Adrenal gland (tissue), 12 donors: ENCODE results near the gene IQCM. TPM values are rescaled to one million over a fixed set of nuclear protein-coding genes. Genes with fewer than 3 reads are reported as not detected.

Experiments
- DNase-seq, 7 donors: peaks; one replicate each; pipeline ENCODE4 v3.0.0-alpha.2; 2019 to 2020
- H3K27ac ChIP-seq, 5 donors: fragments of 200-600 bp; sonication (generic) in 4 of 5; 1 replicate in 3 of 5; 2 replicates in 2 of 5; pipeline versions ENCODE4 v1.5.1 to v1.8.0; 2016 to 2020; ENCODE audit warnings: mild to moderate bottlenecking in 1 of 5
- H3K27me3 ChIP-seq: fragments of 200-600 bp; 2 replicates; pipeline ENCODE4 v1.8.0; 2021
- H3K36me3 ChIP-seq, 2 donors: fragments of 200-600 bp; replicated peaks in 1 of 2; 1 replicate in 1 of 2; 2 replicates in 1 of 2; pipeline versions ENCODE4 v1.5.1 to v1.8.0; 2018 to 2022
- H3K4me1 ChIP-seq, 2 donors: fragments of 200-600 bp; replicated peaks in 1 of 2; 1 replicate in 1 of 2; 2 replicates in 1 of 2; pipeline versions ENCODE4 v1.5.1 to v1.8.0; 2018 to 2021
- H3K4me3 ChIP-seq, 4 donors: fragments of 200-600 bp; sonication (generic) in 3 of 4; one replicate each; pipeline ENCODE4 v1.5.1; 2016 to 2018
- H3K9me3 ChIP-seq, 3 donors: fragments of 200-600 bp; sonication (generic) in 1 of 3; replicated peaks in 1 of 3; 1 replicate in 2 of 3; 2 replicates in 1 of 3; pipeline versions ENCODE4 v1.5.1 to v1.8.0; 2016 to 2021
- CTCF ChIP-seq, 6 experiments: fragments of 450-650 bp in 4 of 6; fragments of 200-600 bp in 2 of 6; sonication (generic) in 1 of 6; IDR thresholded peaks; 1 replicate in 5 of 6; 2 replicates in 1 of 6; pipeline versions ENCODE4 v1.5.1 to v1.8.0; 2016 to 2021; ENCODE audit warnings: antibody characterized with exemption in 6 of 6, mild to moderate bottlenecking in 2 of 6, moderate library complexity in 1 of 6
- POLR2A ChIP-seq, 2 donors: fragments of 450-650 bp; IDR thresholded peaks; one replicate each; pipeline ENCODE4 v1.6.1; 2017; ENCODE audit warnings: antibody characterized with exemption in 2 of 2, mild to moderate bottlenecking in 2 of 2, moderate library complexity in 1 of 2
- WGBS, 4 donors: extraction: QIAGEN DNeasy Blood & Tissue Kit in 2 of 4; methylation state at CpG; one replicate each; pipeline versions ENCODE4 v1.1.5 to v1.1.7; 2013 to 2017; 5-methylcytosine and 5-hydroxymethylcytosine counted together
- intact Hi-C, 2 donors: fragments of 100-400 bp; cut with DNase I; formaldehyde crosslinking; loops; one replicate each; pipeline versions ENCODE4 v1.14.1 to v1.15.0; 2022 to 2023
- polyA plus RNA-seq, 3 donors: library from polyadenylated mRNA; stranded (reverse); fragments of 200-250 nt in 2 of 3; fragments of 350-450 nt in 1 of 3; fragmentation: Illumina TruSeq in 1 of 3; extraction: RNeasy Lipid Tissue Mini Kit (QIAGEN cat#74804) in 1 of 3; gene quantifications; one replicate each; pipeline ENCODE4 v1.2.3, GENCODE V29; 2013 to 2014
- total RNA-seq, 9 donors: library from RNA; depleted of rRNA in 4 of 9; stranded (reverse); fragments of >200 nt in 4 of 9; fragments of 120-200 nt in 1 of 9; fragmentation: NEBNext Ultra II Directional in 1 of 9; extraction: Animal tissue kit (Norgen Biotek cat#: 25700) in 1 of 9; gene quantifications; one replicate each; pipeline versions ENCODE4 v1.1.0 to v1.2.4, GENCODE V29; 2013 to 2023
- donor health status: healthy with polysubstance abuse.
- donor health status: Bipolar disorder and iron deficiency.
- donor health status: DM: yes; HTN: yes; CAD: no.
- donor health status: DM: no; HTN: no; CAD: no.
- donor health status: DM: no; HTN: no; CAD: no.
- donor health status: DM: yes; HTN: yes; CAD: no.

The IQCM gene
- total and polyA plus RNA-seq, 12 donors: not detected

- TF ChIP-seq CTCF (IDR thresholded peaks at IDR 0.05) (no peak), POLR2A (IDR thresholded peaks at IDR 0.05) (no peak)
- 78 to 96% (median 84%) methylated on average over 2 of the region's 2 CpGs for WGBS, 4 donors
- H3K27ac ChIP-seq: no peak overlapping the region
- no peak overlapping the region for H3K4me3 ChIP-seq
- H3K36me3 ChIP-seq: no peaks in the 10 kb centered on the region
- no peaks in the 10 kb centered on the region for H3K27me3 ChIP-seq
- intact Hi-C loops: no loop called here
- no peaks in the 10 kb centered on the region for H3K4me1 ChIP-seq
- DNase-seq: no peak
- H3K9me3 ChIP-seq: no peaks in the 10 kb centered on the region
These were observed 292.6 kb downstream of the IQCM start for GRCh38 chr4:149523039-149523438.

- Histone ChIP-seq H3K4me3 (no peak overlapping the region), H3K27ac (no peak overlapping the region), H3K4me1 (no peaks in the 10 kb centered on the region), H3K9me3 (no peaks in the 10 kb centered on the region), H3K36me3 (no peaks in the 10 kb centered on the region), H3K27me3 (no peaks in the 10 kb centered on the region)
- no peak for DNase-seq
- intact Hi-C loops: no loop called here
- TF ChIP-seq POLR2A (IDR thresholded peaks at IDR 0.05): no peak
- no peak for TF ChIP-seq CTCF (IDR thresholded peaks at IDR 0.05)
- 77 to 96% (median 77%) methylated on average over 1 to 3 of the region's 3 CpGs for WGBS, 4 donors
These were observed 293.8 kb downstream of the IQCM start for GRCh38 chr4:149521611-149522425.

GRCh38 chr4:149518471-149518870 is 297.2 kb downstream of the IQCM start:
- Histone ChIP-seq H3K27ac (no peak overlapping the region), H3K36me3 (no peaks in the 10 kb centered on the region), H3K27me3 (no peaks in the 10 kb centered on the region), H3K9me3 (no peaks in the 10 kb centered on the region), H3K4me1 (no peaks in the 10 kb centered on the region), H3K4me3 (no peak overlapping the region)
- TF ChIP-seq POLR2A (IDR thresholded peaks at IDR 0.05) (no peak), CTCF (IDR thresholded peaks at IDR 0.05) (no peak)
- DNase-seq: no peak
- intact Hi-C loops: no loop called here

GRCh38 chr4:149513081-149513480 is 302.6 kb downstream of the IQCM start:
- intact Hi-C loops: no loop called here
- TF ChIP-seq POLR2A (IDR thresholded peaks at IDR 0.05) (no peak), CTCF (IDR thresholded peaks at IDR 0.05) (no peak)
- Histone ChIP-seq H3K9me3 (no peaks in the 10 kb centered on the region), H3K27ac (no peak overlapping the region), H3K4me1 (no peaks in the 10 kb centered on the region), H3K4me3 (no peak overlapping the region), H3K27me3 (no peaks in the 10 kb centered on the region), H3K36me3 (no peaks in the 10 kb centered on the region)
- DNase-seq: no peak
